Endothelial cell (in vitro differentiated cells): ENCODE results near the gene CCDC73. TPM values are rescaled to one million over a fixed set of nuclear protein-coding genes. Genes with fewer than 3 reads are reported as not detected.
"Not testable (repeated sequence)": the region's sequence is repeated elsewhere in the genome, so short reads cannot be mapped to it uniquely, and the experiment has no call there.

Source experiments
- DNase-seq: peaks from one replicate; pipeline ENCODE4 v3.0.0; 2021; ENCODE audit warnings: low spot score
- H3K27ac Mint-ChIP-seq: one replicate; pipeline ENCODE4 v1.8.0; 2021; ENCODE audit warnings: mixed read lengths, inconsistent platforms; ENCODE audit not compliant: unreplicated experiment
- H3K27me3 Mint-ChIP-seq: one replicate; pipeline ENCODE4 v1.8.0; 2021; ENCODE audit warnings: mild to moderate bottlenecking, moderate library complexity, mixed read lengths, inconsistent platforms; ENCODE audit not compliant: unreplicated experiment
- H3K36me3 Mint-ChIP-seq: one replicate; pipeline ENCODE4 v1.8.0; 2021; ENCODE audit warnings: mild to moderate bottlenecking, low read depth, mixed read lengths, inconsistent platforms; ENCODE audit not compliant: unreplicated experiment
- H3K4me1 Mint-ChIP-seq: one replicate; pipeline ENCODE4 v1.8.0; 2021; ENCODE audit warnings: mild to moderate bottlenecking, mixed read lengths, inconsistent platforms; ENCODE audit not compliant: unreplicated experiment
- H3K4me3 Mint-ChIP-seq: one replicate; pipeline ENCODE4 v1.8.0; 2021; ENCODE audit warnings: mild to moderate bottlenecking, mixed read lengths, inconsistent platforms; ENCODE audit not compliant: unreplicated experiment
- H3K9me3 Mint-ChIP-seq: one replicate; pipeline ENCODE4 v1.8.0; 2021; ENCODE audit warnings: mixed read lengths, inconsistent platforms; ENCODE audit not compliant: unreplicated experiment
- total RNA-seq: library from RNA; stranded (reverse); fragmentation: NEBNext Ultra II Directional; extraction: Animal tissue kit (Norgen Biotek cat#: 25700); gene quantifications from one replicate; pipeline ENCODE4 v1.2.1, GENCODE V29; 2021; ENCODE audit not compliant: unreplicated experiment
- TF ChIP-seq, protein P1 (sequence below): fragments of 200-600 bp; sonication (generic); IDR thresholded peaks from one replicate; pipeline ENCODE4 v1.5.0; 2021; ENCODE audit warnings: antibody characterized with exemption; ENCODE audit not compliant: unreplicated experiment

Gene CCDC73
- total RNA-seq, 1 donor from 2014 or later, result not detected

DNA sequence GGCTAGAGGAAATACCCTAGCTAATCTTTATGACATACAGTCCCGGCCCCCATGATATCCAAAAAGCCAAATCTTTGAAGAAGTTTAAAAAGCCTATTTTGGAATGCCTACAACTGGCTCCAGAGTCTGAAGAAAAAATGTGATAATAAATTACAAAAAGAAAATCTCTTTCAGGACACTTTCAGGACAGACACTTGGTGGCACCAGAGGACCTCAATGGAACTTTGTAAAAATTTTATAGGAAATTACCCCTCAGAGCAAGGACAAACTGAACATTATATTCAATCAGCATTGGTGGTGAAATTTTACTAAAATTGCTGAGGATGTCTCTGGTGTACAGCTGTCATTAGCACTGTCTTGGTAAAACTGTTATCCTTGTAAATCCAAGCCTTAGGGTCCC is 81.0 kb downstream of the CCDC73 start:
- Mint-ChIP-seq H3K4me3 (no peak overlapping the region), H3K36me3 (no peaks in the 10 kb centered on the region), H3K27me3 (no peaks in the 10 kb centered on the region), H3K27ac (no peak overlapping the region), H3K9me3 (no peaks in the 10 kb centered on the region), H3K4me1 (no peaks in the 10 kb centered on the region)
- no peak for DNase-seq
- TF ChIP-seq, protein P1, sequence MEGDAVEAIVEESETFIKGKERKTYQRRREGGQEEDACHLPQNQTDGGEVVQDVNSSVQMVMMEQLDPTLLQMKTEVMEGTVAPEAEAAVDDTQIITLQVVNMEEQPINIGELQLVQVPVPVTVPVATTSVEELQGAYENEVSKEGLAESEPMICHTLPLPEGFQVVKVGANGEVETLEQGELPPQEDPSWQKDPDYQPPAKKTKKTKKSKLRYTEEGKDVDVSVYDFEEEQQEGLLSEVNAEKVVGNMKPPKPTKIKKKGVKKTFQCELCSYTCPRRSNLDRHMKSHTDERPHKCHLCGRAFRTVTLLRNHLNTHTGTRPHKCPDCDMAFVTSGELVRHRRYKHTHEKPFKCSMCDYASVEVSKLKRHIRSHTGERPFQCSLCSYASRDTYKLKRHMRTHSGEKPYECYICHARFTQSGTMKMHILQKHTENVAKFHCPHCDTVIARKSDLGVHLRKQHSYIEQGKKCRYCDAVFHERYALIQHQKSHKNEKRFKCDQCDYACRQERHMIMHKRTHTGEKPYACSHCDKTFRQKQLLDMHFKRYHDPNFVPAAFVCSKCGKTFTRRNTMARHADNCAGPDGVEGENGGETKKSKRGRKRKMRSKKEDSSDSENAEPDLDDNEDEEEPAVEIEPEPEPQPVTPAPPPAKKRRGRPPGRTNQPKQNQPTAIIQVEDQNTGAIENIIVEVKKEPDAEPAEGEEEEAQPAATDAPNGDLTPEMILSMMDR, result no peak

DNA sequence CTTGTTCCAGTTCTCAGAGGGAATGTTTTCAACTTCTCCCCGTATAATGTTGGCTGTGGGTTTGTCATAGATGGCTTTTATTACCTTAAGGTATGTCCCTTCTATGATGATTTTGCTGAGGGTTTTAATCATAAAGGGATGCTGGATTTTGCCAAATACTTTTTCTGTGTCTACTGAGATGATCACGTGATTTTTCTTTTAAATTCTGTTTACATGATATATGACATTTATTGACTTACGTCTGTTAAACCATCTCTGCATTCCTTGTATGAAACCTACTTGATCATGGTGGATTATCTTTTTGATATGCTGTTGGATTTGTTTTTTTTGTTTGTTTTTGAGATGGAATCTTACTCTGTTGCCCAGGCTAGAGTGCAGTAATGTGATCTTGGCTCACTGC is 85.5 kb downstream of the CCDC73 start:
- H3K27ac Mint-ChIP-seq, H3K27me3 Mint-ChIP-seq, H3K4me1 Mint-ChIP-seq, H3K36me3 Mint-ChIP-seq, H3K4me3 Mint-ChIP-seq, H3K9me3 Mint-ChIP-seq, DNase-seq: not testable (repeated sequence)

GRCh38 chr11:32706985-32707741 is 87.3 kb downstream of the CCDC73 start:
- H3K4me3 Mint-ChIP-seq, result no peak overlapping the region
- TF ChIP-seq, protein P1, result no peak
- H3K4me1 Mint-ChIP-seq, result peaks cover 3% of the 10 kb centered on the region
- no peak overlapping the region for H3K27ac Mint-ChIP-seq
- H3K36me3 Mint-ChIP-seq, result peaks cover 5% of the 10 kb centered on the region
- DNase-seq, result no peak
- no peaks in the 10 kb centered on the region for H3K27me3 Mint-ChIP-seq
- H3K9me3 Mint-ChIP-seq, result peaks cover 4% of the 10 kb centered on the region

- Mint-ChIP-seq H3K4me3 (peak overlapping the region; percentile 11), H3K9me3 (peaks cover 4% of the 10 kb centered on the region), H3K36me3 (peaks cover 5% of the 10 kb centered on the region), H3K27ac (no peak overlapping the region), H3K27me3 (no peaks in the 10 kb centered on the region), H3K4me1 (peaks cover 3% of the 10 kb centered on the region)
- no peak for DNase-seq
- TF ChIP-seq, protein P1, result no peak
These were observed 89.0 kb downstream of the CCDC73 start for GRCh38 chr11:32705309-32706033.

DNA sequence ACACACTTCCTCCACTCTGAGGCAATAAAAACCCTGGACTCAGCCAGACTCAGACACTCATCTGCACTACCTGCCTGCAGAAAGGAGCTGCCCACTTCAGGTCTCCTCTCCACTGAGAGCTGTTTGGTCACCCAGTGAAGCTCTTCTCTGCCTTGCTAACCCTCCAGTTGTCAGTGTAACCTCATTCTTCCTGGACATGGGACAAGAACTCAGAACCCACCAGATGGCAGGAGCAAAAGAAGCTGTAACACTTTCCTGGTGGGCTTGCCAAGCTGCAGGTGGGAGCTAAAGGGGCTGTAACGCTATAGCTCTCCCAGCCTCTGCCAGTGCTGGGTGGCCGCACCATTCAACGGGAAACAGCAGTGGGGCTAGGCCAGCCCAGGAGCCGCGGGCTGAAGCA is 89.7 kb downstream of the CCDC73 start:
- Mint-ChIP-seq H3K36me3 (peaks cover 5% of the 10 kb centered on the region), H3K9me3 (peaks cover 4% of the 10 kb centered on the region), H3K27me3 (no peaks in the 10 kb centered on the region), H3K27ac (no peak overlapping the region), H3K4me3 (no peak overlapping the region), H3K4me1 (peaks cover 3% of the 10 kb centered on the region)
- DNase-seq, result no peak
- TF ChIP-seq, protein P1, result no peak
